ENCODE data around the gene AIPL1.
"Not testable (repeated sequence)": the region's sequence is repeated elsewhere in the genome, so short reads cannot be mapped to it uniquely, and the experiment has no call there.

Gene AIPL1, protein sequence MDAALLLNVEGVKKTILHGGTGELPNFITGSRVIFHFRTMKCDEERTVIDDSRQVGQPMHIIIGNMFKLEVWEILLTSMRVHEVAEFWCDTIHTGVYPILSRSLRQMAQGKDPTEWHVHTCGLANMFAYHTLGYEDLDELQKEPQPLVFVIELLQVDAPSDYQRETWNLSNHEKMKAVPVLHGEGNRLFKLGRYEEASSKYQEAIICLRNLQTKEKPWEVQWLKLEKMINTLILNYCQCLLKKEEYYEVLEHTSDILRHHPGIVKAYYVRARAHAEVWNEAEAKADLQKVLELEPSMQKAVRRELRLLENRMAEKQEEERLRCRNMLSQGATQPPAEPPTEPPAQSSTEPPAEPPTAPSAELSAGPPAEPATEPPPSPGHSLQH

DNA sequence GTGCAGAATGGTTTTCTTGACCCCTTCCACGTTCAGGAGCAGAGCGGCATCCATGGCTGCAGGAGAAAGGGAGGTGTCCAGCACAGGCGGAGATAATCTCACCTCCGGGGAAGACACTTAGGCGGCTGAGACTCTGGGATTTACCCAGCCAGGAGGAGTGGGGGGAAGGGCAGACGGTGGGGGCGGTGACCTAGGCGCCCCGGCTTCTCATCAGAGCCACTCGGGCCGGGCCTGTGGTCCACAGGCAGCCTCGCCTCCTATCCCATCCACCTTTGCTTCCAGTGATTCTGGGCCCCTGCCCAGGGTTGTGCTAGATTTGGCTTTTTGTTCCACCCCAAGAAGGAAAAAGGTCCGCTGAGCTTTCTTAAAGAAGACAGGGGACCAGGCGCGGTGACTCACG, at the start of gene AIPL1:
Gene AIPL1, minus strand, starts transcription at position 71 of the 400 bp plus-strand sequence. Its CDS starts 17 bp downstream, at position 54.
- DNase-seq: no peak

- DNase-seq: no peak
Measured at GRCh38 chr17:6483507-6483906, 48.6 kb upstream of the AIPL1 start.

- not testable (repeated sequence) for DNase-seq
Measured at GRCh38 chr17:6482796-6483195, 47.9 kb upstream of the AIPL1 start.

- DNase-seq: no peak
Measured at GRCh38 chr17:6482105-6482455, 47.2 kb upstream of the AIPL1 start.

- DNase-seq: no peak
Measured at GRCh38 chr17:6480303-6480675, 45.4 kb upstream of the AIPL1 start.

DNA sequence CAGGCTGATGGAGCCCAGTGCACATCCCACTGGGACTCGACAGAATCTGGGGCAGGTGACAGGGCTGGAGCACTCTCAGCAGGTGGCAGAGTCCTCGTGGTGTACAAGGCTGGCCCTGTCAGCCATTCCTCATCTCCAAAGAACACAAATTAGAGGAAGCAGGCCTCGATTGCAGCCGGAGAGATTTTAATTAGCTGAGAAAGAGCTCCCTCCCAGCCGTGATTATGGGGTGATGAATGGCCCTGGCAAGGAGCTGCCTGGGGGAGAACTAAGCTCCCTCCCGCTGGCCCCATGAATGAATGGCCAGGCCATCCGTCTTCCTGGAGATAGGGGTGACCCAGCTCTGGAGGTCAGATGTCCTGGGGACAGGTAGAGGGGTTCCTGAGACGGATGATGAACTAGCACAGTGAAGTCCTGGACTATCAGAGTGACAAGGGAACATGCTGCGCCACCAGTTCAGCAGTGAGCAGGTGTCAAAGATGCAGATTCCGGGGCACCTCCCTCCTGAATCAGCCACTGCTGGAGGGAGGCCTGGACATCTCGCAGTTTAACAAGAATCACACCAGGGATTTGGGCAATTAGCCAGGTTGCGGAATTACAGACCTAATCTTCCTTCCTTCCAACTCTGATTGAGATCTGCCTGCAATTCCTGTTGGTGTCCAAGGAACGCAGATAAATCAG, 44.8 kb upstream of the AIPL1 start:
- no peak for DNase-seq

- DNase-seq: no peak
Measured at GRCh38 chr17:6478486-6478885, 43.6 kb upstream of the AIPL1 start.

- DNase-seq: no peak
Measured at GRCh38 chr17:6477831-6478383, 43.0 kb upstream of the AIPL1 start.

DNA sequence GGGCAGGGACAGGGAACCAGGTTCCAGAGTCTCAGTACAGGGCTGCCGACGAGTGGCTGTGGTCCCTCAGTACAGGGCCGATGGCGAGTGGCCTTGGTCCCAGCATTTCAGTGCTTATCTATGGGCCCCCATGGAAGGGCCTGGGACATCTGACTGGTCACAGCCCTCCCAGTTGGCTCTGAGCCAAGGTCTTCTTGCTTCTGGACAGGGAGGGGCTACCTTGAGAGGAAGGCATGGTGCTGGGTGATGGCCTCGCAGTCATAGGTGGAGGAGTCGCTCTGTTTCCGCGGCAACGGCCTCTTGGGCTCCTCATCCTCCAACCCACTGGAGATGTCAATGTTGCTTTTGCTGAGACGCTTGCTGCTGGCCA, 41.9 kb upstream of the AIPL1 start:
- DNase-seq: no peak

DNA sequence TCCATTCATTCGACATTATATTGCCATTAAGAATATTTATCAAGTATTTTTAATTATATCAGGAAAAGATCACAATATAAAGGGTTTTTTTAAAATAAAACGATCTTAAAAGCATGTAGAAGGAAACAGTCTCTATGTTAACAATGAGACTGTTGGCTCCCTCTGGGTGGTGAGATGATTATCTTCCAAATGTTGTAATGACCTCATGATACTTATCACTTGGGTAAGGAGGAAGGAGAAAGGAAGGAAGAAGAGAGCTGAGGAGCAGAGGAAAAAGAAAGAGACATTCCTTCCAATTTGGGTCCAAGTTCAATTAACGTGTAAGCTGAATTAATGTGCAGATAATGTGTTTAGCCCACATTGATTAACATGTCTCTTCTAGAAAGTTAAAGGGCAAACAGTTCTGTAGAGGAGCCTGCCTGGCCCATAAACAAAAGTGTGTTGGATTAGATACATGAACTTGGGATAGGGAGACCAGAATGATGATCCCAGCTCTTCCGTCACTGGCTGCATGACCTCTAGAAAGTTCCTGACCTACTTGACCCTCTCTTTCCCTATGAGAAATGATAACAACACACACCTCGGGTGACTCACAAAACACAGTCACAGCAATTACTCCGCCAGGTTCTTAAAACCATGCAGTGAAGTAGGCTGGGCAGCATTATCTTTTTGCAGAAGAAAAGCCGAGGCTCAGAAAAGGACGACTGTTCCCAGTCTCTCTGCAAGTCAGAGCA, 41.3 kb upstream of the AIPL1 start:
- no peak for DNase-seq

- peak; percentile 10 for DNase-seq
Measured at GRCh38 chr17:6475411-6475810, 40.5 kb upstream of the AIPL1 start.

DNA sequence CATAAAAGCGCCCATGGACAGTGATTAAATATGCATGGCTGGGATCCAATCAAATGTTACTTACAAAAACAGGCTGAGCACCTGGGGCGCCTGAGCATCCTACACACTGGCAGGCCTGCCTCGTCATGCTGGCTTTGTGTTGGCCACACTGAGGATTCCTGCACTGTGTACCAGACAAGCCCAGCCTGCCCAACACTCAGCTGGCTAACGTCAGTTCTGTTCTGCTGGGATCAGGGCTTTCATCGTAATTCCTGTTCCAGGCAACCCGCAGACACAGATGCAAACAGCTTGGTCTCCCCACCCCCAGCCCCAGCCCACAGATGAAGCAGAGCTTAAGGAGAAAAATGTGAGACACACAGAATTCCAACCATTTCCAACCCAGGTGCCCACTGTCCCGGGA, 40.0 kb upstream of the AIPL1 start:
- no peak for DNase-seq

DNA sequence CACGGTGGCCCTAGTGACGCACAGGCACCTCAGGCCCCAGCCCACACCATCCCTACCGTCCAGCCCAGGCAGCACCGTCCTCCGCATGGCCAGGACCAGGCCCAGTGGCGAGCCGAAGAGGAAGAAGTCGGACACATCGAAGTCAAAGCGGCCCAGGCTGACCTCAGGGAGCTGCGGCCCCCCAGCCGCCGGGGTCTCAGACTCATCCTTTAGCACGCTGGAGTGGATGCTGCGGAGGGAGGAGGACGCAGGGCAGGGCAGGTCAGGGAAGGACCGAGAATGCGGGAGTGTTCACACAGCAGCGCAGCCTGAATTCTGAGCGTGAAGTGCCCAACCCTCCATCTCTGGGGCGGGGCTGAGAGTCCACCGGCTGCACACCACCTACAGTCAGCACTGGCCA, 39.5 kb upstream of the AIPL1 start:
- no peak for DNase-seq

DNA sequence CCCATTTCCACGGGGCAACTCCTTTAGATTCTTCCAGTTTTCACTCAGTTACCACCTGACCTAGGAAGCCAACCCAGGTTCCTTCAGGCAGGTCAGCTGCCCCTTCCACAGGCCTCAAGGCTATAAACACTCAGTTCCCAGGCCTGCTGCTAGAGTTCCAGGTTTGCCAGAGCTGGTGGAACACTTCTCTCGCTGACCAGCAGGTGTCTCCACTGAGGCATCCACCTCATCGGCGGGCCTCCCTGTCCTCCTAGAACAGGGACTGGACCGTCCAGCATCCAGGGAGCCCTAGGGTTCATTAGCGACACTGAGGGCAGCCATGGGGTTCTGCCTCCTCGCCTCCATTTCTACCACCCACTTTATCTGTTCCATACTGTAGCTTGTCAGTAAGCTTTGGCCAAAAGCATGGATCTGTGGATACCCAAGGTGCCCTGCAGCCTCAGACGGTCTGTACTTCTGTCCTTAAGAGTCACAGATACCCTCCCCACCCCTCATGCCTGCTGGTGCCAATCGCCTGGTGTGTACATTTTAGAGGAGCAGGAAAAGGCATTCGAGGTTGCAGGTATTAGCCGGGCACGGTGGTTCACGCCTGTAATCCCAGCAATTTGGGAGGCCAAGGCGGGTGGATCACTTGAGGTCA, 38.3 kb upstream of the AIPL1 start:
- DNase-seq: no peak

GRCh38 chr17:6472517-6472916, 37.6 kb upstream of the AIPL1 start:
- no peak for DNase-seq

GRCh38 chr17:6471531-6472465, 36.9 kb upstream of the AIPL1 start:
- DNase-seq: no peak

- no peak for DNase-seq
Measured at GRCh38 chr17:6470751-6471521, 36.0 kb upstream of the AIPL1 start.

DNA sequence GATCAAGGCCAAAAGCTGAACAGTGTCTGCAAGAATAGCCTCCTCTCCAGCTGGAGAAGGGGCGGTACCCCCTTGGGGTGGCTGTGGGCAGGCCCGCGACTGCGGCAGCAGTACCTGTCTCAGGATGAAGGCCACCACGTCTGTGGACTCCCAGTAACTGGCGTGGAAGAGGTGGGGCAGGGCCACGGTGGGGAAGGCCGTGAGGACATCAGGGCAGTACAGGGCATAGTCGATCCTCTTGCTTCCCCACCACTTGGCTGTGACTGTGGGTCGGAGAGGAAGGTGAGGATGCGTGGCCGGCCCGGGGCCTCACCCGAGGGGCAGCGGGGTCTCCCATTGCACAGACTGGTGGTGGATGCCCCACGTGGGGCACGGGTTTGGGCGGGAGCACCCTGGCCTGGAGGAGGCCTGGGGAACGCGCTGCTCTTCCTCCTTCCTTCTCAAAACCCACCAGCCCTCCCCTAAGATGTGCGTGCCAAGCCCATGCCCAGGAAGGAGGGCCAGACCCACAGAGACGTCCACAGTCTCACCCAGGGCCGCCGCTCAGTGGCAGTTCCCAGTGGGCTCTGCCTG, 35.3 kb upstream of the AIPL1 start:
- DNase-seq: no peak

DNA sequence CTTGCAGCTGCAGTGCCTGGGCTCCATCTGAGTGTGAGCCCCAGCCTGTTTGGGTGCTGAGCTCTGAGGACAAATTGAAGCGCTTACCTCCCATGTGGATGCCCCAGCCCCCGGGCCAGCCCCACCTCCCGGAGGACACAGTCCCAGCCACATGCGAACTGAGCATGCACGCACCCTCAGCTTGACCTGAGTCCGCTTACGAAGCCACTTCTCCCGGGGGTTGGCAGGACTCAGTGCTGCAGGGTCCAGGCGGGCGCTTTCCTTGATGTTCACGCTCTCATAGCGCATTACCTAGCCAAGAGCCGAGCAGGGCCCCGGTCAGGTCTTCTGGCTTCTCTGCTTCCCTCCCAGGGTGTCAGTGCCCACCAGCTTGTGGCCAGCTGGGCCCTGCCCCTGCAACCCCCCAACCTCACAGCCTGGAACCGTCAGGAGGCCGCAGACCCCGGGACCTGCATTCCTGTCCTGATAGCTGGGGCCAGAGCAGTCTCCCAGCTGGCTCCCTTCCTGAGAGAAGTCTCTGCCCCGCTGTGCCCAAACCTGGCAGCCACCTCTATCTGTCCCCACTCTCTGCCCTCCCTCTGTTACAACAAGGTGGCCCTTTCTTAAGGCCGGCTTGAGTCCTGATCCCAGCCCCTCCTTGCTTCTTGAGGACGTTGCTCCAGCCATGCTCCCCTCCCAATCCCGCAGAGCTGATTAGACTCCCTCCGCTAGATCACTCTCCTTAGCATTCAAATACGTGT, 33.3 kb upstream of the AIPL1 start:
- no peak for DNase-seq

- DNase-seq: no peak
Measured at GRCh38 chr17:6467567-6467966, 32.6 kb upstream of the AIPL1 start.
